LNCAP (cell line): ENCODE results near the gene CCNF.

Experiments
- TF ChIP-seq, protein P1 (sequence below): fragments of 450-650 bp; IDR thresholded peaks from 2 replicates; pipeline ENCODE4 v1.5.1; 2017; ENCODE audit warnings: mild to moderate bottlenecking

Gene CCNF

DNA sequence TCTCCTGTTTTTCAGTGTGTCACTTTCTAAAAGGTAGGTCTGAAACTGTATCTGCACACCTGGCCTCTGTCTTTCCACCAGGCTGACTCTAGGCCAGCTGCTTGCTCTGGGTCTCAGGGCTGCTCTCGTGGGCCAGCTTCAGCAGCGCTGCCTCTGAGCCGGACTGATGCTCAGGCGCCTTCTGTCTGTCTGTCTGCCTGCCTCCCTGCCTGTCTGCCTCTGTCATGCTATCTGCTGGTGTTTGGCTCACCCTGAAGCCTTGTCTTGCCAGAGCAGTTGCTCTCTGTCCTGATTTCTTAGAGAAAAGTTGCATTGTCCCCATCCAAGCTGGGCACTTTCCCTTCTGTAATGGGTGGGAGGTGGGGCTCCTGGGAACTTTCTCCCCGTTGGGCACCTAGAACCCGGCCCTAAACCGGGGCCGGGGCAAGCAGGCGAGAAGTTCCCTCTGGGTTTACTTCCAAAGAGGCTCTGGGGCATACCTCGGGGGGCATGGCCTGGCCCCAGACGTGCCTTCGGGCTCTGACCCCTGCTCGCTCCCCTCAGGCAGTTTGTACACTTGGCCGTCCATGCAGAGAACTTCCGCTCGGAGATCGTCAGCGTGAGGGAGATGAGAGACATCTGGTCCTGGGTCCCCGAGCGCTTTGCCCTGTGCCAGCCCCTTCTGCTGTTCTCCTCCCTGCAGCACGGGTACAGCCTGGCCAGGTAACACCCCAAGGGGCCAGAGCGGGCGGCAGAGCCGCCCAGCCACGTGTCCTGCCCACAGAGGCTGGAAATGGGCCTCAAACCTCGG lies 68.6 kb downstream of the CCNF start:
- TF ChIP-seq, protein P1, sequence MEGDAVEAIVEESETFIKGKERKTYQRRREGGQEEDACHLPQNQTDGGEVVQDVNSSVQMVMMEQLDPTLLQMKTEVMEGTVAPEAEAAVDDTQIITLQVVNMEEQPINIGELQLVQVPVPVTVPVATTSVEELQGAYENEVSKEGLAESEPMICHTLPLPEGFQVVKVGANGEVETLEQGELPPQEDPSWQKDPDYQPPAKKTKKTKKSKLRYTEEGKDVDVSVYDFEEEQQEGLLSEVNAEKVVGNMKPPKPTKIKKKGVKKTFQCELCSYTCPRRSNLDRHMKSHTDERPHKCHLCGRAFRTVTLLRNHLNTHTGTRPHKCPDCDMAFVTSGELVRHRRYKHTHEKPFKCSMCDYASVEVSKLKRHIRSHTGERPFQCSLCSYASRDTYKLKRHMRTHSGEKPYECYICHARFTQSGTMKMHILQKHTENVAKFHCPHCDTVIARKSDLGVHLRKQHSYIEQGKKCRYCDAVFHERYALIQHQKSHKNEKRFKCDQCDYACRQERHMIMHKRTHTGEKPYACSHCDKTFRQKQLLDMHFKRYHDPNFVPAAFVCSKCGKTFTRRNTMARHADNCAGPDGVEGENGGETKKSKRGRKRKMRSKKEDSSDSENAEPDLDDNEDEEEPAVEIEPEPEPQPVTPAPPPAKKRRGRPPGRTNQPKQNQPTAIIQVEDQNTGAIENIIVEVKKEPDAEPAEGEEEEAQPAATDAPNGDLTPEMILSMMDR, result no peak

DNA sequence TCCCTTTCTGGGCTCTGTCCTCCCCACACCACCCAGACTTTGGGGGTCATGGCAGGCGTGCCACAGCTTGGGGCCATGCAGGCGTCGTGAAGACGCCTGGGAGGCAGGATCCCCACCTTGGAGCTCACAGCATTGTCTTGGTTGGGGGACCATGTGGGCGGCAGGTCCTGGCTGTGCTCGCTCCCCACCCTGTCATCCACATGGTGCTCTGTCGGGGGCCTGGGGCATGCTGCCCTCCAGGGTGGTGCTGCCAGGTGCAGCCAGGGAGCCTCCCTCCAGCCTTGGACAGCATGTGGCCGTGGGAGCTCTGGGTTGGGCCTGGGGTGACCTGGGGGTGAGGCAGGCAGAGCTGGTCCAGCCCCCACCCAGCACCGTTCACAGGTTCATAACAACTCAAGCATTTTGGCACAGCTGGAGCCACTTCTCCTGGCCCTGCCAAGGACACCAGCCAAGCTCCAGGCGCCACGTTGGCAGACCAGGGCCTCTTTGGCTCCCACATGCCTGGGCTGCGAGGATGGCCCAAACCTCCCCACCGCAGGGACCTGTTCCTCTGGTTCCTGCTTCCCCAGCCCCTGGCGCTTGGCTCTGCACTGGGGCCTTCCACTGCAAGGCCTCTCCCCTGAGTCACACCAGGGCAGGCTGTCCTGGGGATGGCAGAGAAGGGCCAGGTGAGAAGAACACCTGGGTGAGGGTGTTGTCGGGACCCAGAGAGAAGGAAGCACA lies 69.4 kb downstream of the CCNF start:
- TF ChIP-seq, protein P1, result no peak

DNA sequence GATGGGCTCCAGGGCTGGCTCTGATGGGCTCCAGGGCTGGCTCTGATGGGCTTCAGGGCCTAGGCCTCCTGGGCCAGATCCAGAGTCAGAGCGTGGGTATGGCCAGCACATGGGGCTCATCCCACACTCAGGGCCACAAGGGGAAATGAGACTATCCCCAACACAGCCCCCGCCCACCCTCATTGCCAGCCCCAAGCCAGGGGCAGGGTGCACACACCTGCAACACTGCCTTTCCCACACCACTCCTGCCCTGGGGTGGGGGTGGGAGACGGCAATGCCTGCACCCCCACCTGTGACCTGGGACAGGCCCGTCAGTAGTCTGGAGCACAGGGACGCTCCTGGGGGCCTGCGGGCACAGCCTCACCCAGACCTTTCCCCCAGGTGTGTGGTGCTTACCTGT lies 70.2 kb downstream of the CCNF start:
- TF ChIP-seq, protein P1, result no peak

DNA sequence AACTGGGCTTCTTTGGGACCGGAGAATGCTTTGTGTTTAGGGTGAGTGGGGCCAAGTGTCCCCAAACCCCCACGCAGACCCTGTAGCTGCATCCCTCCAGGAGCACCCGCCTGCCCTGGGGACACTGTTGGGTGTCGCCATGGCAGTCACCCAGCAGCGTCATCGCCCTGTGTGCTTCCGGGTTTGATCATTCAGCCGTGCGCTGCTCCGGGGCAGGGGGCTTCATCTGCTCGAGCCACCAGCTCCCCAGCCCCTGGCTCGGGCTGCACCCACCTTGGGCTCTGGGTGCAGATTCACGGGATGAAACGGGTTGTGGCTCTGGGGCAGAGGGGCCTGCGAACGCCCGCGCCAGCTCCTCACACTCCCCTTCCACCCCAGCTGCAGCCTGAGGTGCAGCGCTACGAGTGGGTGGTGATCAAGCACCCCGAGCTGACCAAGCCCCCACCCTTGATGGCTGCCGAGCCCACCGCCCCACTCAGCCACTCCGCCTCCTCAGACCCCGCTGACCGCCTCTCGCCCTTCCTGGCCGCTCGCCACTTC lies 70.7 kb downstream of the CCNF start:
- TF ChIP-seq, protein P1, result no peak

DNA sequence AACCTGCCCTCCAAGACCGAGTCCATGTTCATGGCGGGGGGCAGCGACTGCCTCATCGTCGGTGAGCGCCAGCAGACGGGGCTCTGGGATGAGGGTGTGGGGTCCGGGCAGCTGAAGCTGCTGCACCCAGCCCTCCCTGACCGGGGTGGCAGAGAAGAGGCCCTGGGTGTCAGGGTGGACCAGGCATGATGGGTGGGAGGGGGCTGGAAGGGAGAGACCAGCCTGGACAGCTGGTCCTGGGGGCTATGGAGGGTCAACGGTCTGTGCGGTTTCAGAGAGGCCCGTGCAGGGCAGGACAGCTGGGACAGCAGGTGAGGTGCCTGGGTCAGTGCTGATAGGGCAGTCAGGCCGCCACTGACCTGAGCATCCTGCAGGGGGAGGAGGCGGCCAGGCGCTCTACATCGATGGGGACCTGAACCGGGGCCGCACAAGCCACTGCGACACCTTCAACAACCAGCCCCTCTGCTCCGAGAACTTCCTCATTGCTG lies 71.2 kb downstream of the CCNF start:
- TF ChIP-seq, protein P1, result no peak

DNA sequence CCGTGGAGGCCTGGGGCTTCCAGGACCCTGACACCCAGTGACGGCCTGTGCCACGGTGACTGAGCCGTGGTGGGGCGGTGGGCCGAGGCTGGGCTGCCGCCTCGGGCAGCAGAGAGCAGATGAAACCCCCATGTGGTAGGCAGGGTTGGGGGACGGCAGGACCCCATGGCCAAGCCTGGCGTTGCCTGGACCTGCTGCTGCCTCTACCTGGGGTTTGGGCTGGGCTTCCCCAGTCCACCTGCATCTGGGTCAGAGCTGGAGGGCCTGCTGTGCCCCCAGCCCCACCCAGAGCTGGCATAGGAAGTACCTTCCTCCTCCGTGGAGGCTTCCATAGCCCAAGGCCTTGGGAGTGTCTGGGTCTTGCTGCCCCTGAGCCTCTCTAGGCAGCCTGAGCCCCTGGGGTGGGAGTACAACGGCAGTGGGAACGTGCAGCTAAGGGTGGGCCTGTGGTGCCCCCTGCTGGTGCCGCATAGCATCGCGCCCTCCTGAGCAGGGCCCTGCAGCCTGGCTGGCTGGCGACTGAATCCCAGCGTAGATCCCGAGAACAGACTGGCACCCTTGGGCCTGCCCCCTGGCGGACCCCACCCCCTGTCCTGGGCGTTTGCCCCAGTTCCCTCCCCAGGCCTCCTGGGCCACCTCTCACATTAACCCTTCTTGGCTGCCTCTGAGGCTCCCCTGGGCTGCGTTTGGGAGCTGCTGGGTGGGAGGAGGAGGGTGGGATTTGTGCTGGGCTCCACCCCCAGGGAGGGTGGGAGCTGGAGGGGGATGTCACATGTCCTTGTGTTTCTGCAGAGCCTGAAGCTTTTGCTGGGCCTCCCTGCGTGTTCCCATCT lies 71.9 kb downstream of the CCNF start:
- TF ChIP-seq, protein P1, result peak; percentile 94
